ENCODE measurements around the gene HDAC11. TPM values are rescaled to one million over a fixed set of nuclear protein-coding genes. Genes with fewer than 3 reads are reported as not detected.

The HDAC11 gene
- total and polyA plus RNA-seq, 2 of the 13 experiments (the other 11 are each of a cell fraction or from before 2014, with no cell fraction given): 13.7 to 33.1 TPM

GRCh38 chr3:13461169-13462124 is 18.7 kb upstream of the HDAC11 start (continued):
- TF ChIP-seq, protein P1, sequence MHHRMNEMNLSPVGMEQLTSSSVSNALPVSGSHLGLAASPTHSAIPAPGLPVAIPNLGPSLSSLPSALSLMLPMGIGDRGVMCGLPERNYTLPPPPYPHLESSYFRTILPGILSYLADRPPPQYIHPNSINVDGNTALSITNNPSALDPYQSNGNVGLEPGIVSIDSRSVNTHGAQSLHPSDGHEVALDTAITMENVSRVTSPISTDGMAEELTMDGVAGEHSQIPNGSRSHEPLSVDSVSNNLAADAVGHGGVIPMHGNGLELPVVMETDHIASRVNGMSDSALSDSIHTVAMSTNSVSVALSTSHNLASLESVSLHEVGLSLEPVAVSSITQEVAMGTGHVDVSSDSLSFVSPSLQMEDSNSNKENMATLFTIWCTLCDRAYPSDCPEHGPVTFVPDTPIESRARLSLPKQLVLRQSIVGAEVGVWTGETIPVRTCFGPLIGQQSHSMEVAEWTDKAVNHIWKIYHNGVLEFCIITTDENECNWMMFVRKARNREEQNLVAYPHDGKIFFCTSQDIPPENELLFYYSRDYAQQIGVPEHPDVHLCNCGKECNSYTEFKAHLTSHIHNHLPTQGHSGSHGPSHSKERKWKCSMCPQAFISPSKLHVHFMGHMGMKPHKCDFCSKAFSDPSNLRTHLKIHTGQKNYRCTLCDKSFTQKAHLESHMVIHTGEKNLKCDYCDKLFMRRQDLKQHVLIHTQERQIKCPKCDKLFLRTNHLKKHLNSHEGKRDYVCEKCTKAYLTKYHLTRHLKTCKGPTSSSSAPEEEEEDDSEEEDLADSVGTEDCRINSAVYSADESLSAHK (CRISPR knock-in tag; IDR thresholded peaks at IDR 0.05; ENCODE audit: borderline replicate concordance): no peak
- TF ChIP-seq CCAR2 (optimal IDR thresholded peaks at IDR 0.05; ENCODE audit: low read depth, low read length): peak; percentile 62
- peak; percentile 91 for TF ChIP-seq ZMYM4 (CRISPR knock-in tag; IDR thresholded peaks at IDR 0.05)
- no peak for TF ChIP-seq MBD4 (IDR thresholded peaks at IDR 0.05; ENCODE audit: borderline replicate concordance, low read length)
- 0 out of 2 replicates have a peak, but pooled peaks have one; percentile 12 for TF ChIP-seq KDM6A (CRISPR knock-in tag; IDR thresholded peaks at IDR 0.05; ENCODE audit: low read depth)
- peak; percentile 89 for TF ChIP-seq TARDBP (CRISPR knock-in tag; IDR thresholded peaks at IDR 0.05)
- no peak for TF ChIP-seq GTF2F1 (IDR thresholded peaks at IDR 0.05; ENCODE audit: low read length)
- TF ChIP-seq RAD51 (IDR thresholded peaks at IDR 0.05; ENCODE audit: borderline replicate concordance): no peak
- no peak for TF ChIP-seq ZNF510 (CRISPR knock-in tag; IDR thresholded peaks at IDR 0.05; ENCODE audit: low read depth)
- TF ChIP-seq ZNF572 (CRISPR knock-in tag; IDR thresholded peaks at IDR 0.05): no peak
- no peak for TF ChIP-seq TRIM24 (CRISPR knock-in tag; IDR thresholded peaks at IDR 0.05)
- no peak for TF ChIP-seq MTA3 (CRISPR knock-in tag; IDR thresholded peaks at IDR 0.05)
- no peak for TF ChIP-seq JUND (CRISPR knock-in tag; IDR thresholded peaks at IDR 0.05)
- TF ChIP-seq, protein P2, sequence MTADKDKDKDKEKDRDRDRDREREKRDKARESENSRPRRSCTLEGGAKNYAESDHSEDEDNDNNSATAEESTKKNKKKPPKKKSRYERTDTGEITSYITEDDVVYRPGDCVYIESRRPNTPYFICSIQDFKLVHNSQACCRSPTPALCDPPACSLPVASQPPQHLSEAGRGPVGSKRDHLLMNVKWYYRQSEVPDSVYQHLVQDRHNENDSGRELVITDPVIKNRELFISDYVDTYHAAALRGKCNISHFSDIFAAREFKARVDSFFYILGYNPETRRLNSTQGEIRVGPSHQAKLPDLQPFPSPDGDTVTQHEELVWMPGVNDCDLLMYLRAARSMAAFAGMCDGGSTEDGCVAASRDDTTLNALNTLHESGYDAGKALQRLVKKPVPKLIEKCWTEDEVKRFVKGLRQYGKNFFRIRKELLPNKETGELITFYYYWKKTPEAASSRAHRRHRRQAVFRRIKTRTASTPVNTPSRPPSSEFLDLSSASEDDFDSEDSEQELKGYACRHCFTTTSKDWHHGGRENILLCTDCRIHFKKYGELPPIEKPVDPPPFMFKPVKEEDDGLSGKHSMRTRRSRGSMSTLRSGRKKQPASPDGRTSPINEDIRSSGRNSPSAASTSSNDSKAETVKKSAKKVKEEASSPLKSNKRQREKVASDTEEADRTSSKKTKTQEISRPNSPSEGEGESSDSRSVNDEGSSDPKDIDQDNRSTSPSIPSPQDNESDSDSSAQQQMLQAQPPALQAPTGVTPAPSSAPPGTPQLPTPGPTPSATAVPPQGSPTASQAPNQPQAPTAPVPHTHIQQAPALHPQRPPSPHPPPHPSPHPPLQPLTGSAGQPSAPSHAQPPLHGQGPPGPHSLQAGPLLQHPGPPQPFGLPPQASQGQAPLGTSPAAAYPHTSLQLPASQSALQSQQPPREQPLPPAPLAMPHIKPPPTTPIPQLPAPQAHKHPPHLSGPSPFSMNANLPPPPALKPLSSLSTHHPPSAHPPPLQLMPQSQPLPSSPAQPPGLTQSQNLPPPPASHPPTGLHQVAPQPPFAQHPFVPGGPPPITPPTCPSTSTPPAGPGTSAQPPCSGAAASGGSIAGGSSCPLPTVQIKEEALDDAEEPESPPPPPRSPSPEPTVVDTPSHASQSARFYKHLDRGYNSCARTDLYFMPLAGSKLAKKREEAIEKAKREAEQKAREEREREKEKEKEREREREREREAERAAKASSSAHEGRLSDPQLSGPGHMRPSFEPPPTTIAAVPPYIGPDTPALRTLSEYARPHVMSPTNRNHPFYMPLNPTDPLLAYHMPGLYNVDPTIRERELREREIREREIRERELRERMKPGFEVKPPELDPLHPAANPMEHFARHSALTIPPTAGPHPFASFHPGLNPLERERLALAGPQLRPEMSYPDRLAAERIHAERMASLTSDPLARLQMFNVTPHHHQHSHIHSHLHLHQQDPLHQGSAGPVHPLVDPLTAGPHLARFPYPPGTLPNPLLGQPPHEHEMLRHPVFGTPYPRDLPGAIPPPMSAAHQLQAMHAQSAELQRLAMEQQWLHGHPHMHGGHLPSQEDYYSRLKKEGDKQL (CRISPR knock-in tag; IDR thresholded peaks at IDR 0.05; ENCODE audit: low read depth): no peak
- no peak for TF ChIP-seq ZNF383 (CRISPR knock-in tag; IDR thresholded peaks at IDR 0.05; ENCODE audit: borderline replicate concordance)
- TF ChIP-seq SIX4 (CRISPR knock-in tag; IDR thresholded peaks at IDR 0.05): peak; percentile 60; the same call in 1 of the 2 replicates
- TF ChIP-seq, protein P3, sequence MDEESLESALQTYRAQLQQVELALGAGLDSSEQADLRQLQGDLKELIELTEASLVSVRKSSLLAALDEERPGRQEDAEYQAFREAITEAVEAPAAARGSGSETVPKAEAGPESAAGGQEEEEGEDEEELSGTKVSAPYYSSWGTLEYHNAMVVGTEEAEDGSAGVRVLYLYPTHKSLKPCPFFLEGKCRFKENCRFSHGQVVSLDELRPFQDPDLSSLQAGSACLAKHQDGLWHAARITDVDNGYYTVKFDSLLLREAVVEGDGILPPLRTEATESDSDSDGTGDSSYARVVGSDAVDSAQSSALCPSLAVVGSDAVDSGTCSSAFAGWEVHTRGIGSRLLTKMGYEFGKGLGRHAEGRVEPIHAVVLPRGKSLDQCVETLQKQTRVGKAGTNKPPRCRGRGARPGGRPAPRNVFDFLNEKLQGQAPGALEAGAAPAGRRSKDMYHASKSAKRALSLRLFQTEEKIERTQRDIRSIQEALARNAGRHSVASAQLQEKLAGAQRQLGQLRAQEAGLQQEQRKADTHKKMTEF (CRISPR knock-in tag; IDR thresholded peaks at IDR 0.05): peak; percentile 91
- no peak for TF ChIP-seq REXO4 (CRISPR knock-in tag; IDR thresholded peaks at IDR 0.05; ENCODE audit: borderline replicate concordance)
- TF ChIP-seq TERF1 (CRISPR knock-in tag; IDR thresholded peaks at IDR 0.05): no peak

Measured in HepG2 (cell line).